Mesenteric fat pad (tissue), 1 donor: ENCODE data around the gene ADH1A. TPM values are rescaled to one million over a fixed set of nuclear protein-coding genes. Genes with fewer than 3 reads are reported as not detected.
"Not testable (repeated sequence)": the region's sequence is repeated elsewhere in the genome, so short reads cannot be mapped to it uniquely, and the experiment has no call there.

ENCODE experiments used
- DNase-seq: peaks from one replicate; pipeline ENCODE4 v3.0.0-alpha.2; 2020; ENCODE audit warnings: low spot score
- long read RNA-seq: library from polyadenylated mRNA; unstranded; transcript quantifications from one replicate; pipeline ENCODE4 v2.0.0, GENCODE V29; 2020
- total RNA-seq: library from RNA; stranded (reverse); fragmentation: NEBNext Ultra II Directional; extraction: Animal tissue kit (Norgen Biotek cat#: 25700); gene quantifications from one replicate; pipeline ENCODE4 v1.2.1, GENCODE V29; 2021
- donor health status: DM: yes; HTN: yes; CAD: no.

Gene ADH1A
- 11.8 TPM for total RNA-seq
- long read RNA-seq, result 0 reads

GRCh38 chr4:99290848-99291786 lies at the start of gene ADH1A:
Gene ADH1A (minus strand): TSS chr4:99290985. CDS start chr4:99290914, 71 bp downstream.
- DNase-seq, result no peak

DNA sequence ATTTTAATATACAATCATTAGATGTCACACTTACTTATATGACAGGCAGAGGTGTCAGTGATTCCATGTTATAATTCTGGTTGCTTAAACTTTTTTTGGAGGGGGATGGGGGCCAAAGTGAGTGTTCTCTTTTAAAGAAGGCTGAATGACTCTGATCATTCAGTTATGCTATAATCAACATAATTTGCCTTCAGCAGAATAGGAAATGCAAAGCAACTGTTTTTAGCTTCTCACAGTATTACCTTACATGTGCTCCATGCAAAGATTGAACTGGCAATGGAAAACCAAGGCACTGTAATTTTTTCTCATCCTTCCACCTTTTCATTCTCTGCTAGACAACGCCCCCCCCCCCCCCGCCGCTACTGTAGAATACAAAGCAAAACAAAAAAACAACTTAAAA lies 48.4 kb upstream of the ADH1A start:
- no peak for DNase-seq

DNA sequence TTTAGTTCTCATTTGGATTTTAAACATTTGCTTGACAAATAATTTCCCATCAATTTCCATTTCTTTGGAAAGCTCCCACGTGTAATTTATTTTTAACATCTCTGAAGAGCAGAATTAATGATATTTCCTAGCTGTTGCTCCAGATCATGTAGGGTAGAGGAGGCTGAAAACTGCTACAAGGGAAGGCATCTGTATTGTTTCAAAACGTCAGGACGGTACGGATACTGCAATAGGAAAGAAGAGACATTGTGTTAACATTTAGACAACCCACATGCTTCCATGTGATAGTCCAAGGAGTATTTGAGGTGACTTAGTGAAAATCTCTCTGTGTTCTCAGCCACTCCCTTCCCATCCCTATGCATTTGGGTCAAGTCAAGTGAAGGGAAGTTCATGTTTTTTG lies 45.8 kb upstream of the ADH1A start:
- DNase-seq, result no peak

GRCh38 chr4:99334880-99335279 lies 44.1 kb upstream of the ADH1A start:
- DNase-seq, result no peak

DNA sequence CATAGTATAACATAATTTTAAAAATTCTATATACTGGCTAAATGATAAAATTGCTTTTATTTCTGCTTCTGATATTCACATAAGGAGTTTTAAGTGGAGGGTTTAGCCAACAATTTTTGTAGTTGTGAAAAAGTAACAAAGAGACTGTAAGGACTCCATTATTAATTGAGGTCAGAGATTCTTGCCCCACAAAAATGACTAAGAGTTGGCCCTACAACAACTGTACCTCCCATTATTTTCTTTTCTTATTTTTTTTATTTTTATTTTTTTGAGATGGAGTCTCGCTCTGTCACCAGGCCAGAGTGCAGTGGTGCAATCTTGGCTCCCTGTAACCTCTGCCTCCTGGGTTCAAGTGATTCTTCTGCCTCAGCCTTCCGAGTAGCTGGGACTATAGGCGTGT lies 39.9 kb upstream of the ADH1A start:
- no peak for DNase-seq

GRCh38 chr4:99329876-99330275 lies 39.1 kb upstream of the ADH1A start:
- no peak for DNase-seq

GRCh38 chr4:99324979-99325378 lies 34.2 kb upstream of the ADH1A start:
- no peak for DNase-seq

DNA sequence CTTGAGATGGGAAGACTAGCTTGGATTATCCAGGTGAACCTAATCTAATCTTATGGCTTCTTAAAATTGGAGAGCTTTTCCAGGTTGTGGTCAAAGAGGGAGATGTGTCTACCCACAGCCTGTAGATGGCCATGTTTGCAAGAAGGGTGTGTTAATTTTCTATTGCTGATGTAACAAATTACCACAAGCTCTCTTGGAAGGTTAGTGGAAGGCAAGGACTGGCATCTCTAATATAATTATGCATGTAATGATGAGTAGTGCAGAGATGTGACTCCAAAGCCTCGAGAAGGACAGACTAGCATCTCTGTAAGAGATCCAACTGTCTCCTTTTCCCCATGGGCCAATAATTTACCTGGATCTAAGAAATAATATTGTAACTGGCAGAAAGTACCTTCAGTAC lies 33.6 kb upstream of the ADH1A start:
- DNase-seq, result no peak

GRCh38 chr4:99323756-99324155 lies 33.0 kb upstream of the ADH1A start:
- DNase-seq, result no peak

DNA sequence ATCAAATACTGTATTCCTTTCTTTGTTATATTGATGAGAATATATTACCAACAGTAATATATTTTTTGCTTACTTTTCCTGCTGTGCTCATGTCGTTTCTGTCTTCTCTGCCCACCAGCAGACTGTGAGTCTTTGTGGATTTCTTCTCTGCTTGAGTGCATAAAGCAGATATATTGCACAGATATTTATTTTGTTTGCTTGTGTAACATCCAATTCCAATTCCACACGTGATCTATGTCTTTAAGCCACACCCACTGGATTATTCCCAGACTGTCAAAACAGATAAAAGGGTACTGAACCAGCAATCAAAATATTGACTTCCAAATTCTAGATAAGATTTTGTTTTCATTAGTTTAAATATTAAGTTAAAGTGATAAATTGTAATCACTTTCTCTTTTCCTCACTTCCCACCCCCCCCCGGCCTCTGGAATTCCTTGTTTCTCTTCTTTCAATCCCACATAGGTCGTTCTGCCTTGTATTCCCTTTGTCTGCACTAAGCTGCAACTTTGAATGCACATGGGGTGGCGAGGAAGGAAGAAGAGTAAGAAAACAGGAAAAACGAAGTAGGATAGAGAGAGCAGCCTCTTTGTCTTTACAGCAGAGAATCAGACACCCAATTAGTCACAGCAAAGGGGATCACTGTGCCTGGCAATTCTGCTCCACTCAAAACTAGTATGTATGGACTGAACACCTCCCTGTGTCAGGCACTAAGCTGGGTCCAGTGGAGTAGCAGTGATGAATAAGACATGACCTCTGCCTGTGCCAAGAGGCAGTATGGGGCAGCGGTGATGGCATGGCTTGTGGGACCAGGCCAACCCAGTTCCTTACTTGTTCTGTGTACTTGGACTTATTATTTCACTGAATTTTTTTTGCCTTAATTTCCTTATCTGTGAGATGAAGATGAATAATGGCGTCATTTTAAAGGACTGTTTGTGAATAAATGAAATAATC lies 30.7 kb upstream of the ADH1A start, which contains the start of gene ADH1B:
ADH1B (minus strand) TSS at position 161 of the 951 bp plus-strand sequence; CDS start at position 91, 70 bp downstream.
- no peak for DNase-seq

GRCh38 chr4:99317811-99318210 lies 27.0 kb upstream of the ADH1A start:
- not testable (repeated sequence) for DNase-seq

DNA sequence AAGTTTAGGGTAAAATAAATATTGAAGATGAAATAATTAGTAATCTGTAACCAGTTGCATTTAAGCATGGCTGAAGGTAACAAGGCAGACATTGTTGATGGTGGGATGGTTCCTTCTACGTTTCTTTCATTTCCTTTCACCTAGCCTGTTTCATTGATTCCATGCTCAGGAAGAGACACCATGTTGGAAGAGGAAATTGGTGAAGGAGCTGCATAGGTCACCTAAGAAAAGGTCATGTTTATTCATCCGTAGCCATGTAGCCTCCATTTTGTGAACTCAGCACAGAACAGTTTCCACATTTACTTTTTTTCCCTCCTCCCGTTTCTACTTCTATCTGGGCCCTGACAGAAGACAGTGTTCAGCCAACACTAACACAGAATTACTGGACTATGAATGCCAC lies 26.6 kb upstream of the ADH1A start:
- no peak for DNase-seq

GRCh38 chr4:99315839-99316238 lies 25.1 kb upstream of the ADH1A start:
- DNase-seq, result no peak

GRCh38 chr4:99314211-99314610 lies 23.4 kb upstream of the ADH1A start:
- no peak for DNase-seq

DNA sequence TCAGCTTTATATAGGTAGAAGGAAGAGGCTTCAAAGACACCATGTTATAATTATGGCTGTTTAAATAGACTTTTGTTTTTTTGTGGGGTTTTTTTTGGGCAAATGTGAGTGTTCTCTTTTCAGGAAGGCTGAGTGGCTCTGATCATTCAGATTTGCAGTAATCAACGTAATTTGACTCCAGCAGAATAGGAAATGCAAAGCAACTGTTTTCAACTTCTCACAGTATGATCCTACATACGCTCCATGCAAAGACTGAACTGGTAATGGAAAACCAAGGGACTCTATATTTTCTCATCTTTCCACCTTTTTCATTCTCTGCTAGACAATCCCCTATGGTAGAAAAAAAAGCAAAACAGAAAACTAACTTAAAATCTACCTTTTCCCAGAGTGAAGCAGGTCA lies 19.6 kb upstream of the ADH1A start:
- DNase-seq, result no peak

GRCh38 chr4:99305638-99306400 lies 15.0 kb upstream of the ADH1A start:
- no peak for DNase-seq

- no peak for DNase-seq
These were observed 10.8 kb upstream of the ADH1A start for GRCh38 chr4:99301376-99302164.

GRCh38 chr4:99300934-99301333 lies 10.1 kb upstream of the ADH1A start:
- no peak for DNase-seq

DNA sequence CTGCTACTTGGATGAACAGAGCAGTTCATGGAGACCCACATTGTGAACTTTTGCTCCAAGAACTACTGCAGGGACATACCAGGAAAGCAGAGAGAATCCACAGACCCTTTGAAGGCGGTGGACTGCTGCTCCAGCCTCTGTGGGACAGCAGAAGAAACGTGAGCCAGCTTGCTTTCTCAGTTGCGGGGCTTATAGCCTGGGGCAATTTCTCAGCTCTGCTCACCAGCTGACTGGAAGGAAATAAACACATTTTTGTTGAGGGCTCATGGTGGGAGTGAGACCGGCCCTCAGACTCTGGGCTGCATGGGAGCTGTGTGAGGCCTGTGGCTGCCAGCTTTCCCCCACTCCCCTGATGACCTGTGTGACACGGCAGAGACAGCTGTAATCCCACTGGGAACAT lies 2.6 kb upstream of the ADH1A start:
- DNase-seq, result no peak

DNA sequence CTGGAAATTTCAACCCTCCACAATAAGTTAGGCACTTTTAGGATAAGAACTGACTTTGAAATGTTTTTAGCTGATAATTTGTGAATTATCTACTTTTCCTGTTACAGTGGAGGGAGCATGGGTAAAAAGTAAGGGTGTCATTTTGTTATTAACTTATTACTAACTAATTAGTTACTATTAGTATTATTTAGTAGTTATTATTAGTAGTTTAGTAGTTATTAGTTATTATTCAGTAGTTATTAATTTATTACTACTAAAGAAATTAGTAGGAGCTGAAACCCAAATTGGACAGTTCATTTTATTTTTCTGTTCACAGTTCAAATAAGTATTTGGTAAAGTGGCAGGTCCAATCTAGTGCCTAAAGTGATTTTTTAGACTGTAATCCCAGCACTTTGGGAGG lies 5.4 kb downstream of the ADH1A start:
- DNase-seq, result no peak
